HG02642 (cell line): ENCODE results near the gene PKD1L1.
"Not testable (repeated sequence)": the region's sequence is repeated elsewhere in the genome, so short reads cannot be mapped to it uniquely, and the experiment has no call there.

Source experiments
- ATAC-seq: cut with Tn5 transposase; IDR thresholded peaks from one replicate; pipeline ENCODE4 v1.9.1; 2021; ENCODE audit warnings: mild to moderate bottlenecking; ENCODE audit not compliant: unreplicated experiment, poor library complexity

The PKD1L1 gene

DNA sequence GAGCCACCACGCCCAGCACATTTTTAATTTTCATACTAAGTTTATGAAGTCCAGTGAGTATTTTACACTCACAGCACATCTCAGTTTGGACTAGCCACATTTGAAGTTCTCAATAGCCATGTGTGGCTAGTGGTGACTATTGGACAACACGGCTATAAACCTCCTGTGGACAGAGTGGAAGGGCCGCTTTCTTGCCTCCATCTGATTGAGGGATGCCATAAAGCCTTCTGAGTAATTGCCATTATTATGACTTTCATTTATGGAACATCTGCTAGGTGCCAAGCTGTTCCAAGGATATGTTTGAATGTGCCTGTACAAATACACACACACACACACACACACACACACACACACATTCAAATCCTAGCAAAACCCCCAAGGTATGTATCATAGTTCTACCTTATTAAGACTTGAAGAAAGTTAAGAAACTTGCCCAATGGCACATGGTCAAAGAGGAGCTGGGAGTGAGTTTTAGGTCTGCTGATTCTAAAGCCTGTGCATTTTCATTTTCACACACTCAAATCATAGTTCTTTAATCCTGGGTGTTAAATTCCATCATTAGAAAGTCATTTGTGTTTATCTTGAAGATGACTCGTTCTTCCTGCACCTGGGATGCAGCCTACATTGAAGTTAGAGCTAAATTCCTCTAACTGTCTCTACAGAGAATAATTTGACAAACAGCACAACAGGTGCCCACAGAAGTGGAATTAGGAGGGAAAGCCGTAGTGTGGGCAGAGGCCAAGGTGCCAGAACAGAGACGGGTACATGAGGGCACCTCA is 143.3 kb downstream of the PKD1L1 start:
- no peak for ATAC-seq

DNA sequence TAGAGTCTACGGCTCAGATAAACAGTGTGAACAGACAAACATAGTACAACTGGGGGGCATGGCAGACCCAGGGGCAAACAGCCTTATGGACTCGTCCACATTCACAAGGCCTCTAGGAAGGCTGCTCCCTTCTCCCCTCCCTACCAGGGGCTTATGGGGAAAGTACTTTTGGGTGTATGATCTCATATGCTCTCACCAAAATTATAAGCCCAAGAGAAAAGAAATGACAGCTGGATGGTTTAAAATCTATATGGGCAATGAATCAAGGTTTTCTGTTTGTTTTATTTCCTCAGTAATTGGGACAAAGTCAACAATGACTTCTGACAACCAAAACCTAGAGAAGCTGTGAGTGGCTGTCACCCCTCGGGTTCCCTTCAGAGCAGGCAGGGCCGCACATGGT is 144.4 kb downstream of the PKD1L1 start:
- ATAC-seq: no peak

DNA sequence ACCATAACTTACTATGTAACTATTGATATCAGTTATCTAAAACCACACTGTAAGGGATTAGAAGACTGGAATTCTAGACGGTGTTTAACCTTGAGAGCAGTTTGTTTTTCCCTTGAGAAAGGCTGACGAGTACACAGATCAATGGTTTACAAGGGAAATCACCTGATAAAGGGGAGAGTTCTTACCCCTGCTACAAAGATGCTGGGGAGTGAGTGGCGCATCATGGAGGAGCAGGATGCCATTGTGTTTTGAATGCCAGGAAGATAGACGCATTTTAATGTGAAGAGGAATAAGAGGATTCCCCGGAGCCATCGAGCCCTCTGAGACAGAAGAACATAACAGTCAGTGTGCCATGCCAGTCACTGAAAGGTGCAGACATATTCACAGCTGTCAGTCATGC is 145.2 kb downstream of the PKD1L1 start:
- ATAC-seq: no peak

DNA sequence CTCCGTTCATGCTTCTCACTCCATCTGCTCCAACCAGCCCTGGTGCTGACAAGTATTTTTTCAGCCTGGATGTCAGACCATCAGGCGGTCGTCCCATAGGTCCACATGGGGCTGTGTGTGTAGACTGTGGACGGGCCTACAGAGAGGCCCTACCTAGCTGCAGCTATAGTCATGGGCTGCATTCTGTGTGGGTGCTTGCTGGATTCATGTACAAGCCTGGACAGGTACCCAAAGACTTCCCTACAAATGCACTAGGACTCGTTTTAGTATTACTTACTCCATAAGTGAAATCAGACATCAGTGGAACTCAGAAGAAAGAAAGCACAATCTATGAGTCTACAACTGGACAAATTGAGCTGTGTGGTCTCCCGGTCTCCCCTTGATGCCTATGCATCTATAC is 146.8 kb downstream of the PKD1L1 start:
- no peak for ATAC-seq

DNA sequence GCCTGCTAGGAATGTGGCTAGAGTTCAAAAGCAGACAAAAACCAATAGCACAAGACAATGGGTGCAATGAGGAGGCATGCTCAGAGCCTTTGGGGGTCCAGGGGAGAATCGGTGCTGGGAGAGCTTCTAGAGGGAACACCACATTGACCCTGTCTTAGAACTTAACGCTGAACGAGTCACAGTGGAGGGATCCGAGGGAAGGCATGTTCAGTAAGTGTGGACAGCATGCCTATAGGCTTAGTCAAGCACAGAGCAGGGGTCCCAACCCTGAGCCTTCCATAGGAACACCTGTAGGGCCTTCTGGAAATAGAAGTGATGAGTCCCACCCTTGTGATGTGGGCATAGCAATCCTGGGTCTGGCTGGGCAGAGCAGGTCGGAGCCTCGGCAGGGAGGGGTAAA is 148.7 kb downstream of the PKD1L1 start:
- no peak for ATAC-seq

DNA sequence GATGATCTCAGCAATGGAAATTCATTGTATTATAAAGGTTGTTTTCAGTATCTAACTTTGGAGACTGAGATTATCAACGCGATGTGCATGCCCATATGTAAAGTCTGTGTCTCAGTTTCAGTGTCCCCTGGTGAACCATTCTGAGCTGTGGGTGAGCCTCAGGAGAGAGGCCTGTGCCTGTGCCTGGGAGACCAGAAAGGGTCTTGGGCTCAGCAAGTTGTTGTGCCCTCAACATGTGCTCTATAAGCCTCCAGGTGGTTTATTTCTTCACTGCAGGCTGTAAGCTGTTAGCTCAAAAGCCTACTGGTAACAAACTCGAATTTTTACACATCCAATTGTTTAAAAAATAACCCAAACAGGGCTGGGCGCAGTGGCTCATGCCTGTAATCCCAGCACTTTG is 151.9 kb downstream of the PKD1L1 start:
- no peak for ATAC-seq

DNA sequence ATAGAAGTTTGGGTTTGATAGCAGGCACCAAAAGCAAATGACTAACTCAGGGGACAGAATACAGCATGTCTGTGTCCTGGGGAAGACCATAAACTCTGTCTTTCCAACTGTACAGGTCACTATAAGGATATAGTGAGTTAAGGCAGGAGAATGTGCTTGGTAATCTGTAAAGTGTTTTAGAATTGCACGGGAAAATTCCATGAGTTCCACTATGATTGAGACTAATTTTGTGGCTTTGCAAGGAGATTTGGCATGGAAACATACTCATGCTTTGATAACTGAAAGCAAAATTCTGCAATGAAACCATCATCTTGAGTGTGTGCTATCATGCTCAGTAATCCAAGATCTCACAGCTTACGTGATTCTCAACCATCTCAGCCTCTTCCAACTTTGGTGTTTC is 152.6 kb downstream of the PKD1L1 start:
- no peak for ATAC-seq

DNA sequence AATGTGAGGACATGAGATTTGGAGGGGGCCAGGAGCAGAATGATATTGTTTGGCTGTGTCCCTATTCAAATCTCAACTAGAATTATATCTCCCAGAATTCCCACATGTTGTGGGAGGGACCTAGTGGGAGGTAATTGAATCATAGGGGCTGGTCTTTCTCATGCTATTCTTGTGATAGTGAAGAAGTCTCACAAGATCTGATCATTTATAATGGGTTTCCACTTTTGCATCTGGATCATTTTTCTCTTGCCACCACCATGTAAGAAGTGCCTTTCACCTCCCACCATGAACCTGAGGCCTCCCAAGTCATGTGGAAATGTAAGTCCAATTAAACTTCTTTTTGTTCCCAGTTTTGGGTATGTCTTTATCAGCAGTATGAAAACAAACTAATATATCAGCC is 153.1 kb downstream of the PKD1L1 start:
- ATAC-seq: not testable (repeated sequence)

DNA sequence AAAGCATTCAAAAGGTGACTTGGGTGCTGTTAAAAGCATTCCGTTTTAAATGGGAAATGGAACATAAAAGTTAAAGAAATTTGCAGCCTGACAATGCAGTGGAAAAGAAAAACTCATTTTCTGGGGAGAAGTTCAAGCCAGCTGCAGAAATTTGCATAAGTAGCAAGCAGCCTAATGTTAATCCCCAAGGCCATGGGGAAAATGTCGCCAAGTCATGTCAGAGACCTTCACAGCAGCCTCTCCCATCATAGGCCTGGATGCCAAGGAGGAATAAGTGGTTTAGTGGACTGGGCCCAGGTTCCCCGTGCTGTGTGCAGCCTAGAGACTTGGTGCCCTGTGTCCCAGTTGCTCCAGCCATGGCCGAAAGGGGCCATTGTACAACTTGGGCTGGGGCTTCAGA is 154.2 kb downstream of the PKD1L1 start:
- ATAC-seq: no peak

DNA sequence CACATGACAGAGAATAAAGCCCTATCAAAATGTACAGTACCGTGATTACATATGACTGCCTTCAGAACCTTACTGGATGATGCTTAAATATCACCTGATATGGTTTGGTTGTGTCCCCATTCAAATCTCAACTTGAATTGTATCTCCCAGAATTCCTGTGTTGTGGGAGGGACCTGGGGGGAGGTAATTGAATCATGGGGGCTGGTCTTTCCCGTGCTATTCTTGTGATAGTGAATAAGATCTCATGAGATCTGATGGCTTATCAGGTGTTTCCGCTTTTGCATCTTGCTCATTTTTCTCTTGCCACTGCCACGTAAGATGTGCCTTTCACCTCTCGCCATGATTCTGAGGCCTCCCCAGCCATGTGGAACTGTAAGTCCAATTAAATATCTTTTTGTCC is 155.1 kb downstream of the PKD1L1 start:
- not testable (repeated sequence) for ATAC-seq

DNA sequence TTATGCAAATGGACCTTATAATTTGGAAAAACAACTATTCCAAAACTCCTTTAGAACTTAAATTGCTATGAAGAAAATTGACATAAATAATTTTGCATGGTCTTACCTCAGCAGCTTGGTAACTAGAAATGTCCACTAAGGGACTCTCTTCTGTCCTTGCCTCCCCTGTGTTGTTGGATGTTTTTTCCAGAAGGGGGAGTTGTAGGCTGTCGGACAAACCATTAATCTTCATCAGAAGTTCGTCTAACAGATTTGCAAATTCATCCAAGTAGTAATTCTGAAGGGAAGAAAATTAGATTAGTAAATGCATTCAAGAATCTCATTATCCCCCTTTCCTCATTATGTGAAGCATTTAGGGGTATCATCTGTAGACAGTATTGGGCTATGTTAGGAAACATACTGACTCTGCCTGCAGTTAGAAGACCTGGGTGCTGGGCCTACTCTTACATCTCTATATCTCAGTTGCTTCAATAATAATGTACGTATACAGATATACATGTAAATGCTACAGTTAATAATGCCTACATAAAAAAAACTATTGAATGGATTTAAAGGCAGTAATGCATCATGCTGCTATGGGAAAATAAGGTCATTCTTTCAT is 155.6 kb downstream of the PKD1L1 start:
- ATAC-seq: no peak

DNA sequence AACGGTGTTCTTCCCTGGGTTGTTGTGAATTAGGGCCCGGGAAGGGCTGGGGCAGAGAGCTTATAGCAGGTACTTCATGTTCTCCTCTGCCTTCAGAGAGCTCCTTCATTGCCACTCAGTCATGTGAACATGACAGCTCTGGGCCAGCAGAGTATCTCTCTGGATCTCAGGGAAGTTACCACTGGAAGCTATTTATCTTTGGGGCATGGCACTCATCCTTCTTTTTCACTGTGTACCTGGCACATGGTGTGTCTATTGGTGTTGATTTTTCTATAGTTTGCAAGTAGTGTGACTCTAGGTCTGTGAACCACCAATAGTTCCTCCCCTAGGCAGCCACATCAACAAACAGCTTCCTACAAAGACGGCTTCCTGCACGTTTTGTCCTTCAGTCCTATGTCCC is 156.6 kb downstream of the PKD1L1 start:
- no peak for ATAC-seq

DNA sequence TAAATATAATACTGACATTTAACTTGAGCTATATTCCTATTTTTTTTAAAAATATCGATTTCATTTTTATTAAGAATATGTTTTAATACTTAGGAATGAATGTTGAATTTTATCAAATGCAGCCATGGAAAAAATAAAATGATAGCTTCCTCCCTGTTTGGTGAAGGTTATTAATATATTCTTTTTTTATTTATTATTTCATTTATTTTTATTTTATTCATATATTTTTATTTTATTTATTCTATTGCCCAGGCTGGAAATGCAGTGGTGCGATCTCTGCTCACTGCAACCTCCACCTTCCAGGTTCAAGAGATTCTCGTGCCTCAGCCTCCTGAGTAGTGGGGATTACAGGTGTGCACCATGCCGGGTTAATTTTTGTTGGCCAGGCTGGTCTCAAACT is 160.2 kb downstream of the PKD1L1 start:
- no peak for ATAC-seq

DNA sequence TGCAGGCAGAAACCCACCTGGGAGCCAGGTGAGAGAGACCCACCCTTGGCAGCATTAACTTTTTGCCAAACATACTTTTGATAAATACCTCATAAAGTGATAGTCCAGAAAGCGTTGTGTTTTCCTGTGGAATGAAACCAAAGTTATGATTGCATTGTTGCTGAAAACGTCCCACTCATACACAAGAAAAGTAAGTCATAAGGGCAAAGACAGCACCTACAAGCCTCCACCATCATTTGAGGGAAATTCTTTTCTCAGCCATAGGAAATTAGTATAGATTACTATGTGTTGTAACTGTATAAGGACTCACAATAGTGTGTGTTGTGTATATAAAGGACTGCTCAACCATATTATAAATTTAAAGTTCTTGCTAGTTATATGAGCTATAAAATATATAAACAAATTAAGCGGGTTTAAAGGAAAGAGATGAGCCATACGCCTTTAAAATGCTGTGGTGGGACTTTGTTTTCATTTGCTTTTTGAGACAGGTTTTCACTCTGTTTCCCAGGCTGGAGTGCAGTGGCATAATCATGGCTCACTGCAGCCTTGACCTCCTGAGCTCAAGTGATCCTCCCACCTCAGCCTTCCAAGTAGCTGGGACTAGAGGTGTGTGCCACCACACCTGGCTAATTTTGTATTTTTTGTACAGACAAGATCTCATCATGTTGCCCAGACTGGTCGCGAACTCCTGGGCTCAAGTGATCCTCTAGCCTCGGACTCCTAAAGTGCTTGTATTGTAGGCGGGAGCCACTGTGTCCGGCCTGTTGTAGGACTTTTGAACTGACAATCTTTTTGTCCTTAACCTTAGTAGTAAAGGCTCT is 160.8 kb downstream of the PKD1L1 start:
- ATAC-seq: no peak

DNA sequence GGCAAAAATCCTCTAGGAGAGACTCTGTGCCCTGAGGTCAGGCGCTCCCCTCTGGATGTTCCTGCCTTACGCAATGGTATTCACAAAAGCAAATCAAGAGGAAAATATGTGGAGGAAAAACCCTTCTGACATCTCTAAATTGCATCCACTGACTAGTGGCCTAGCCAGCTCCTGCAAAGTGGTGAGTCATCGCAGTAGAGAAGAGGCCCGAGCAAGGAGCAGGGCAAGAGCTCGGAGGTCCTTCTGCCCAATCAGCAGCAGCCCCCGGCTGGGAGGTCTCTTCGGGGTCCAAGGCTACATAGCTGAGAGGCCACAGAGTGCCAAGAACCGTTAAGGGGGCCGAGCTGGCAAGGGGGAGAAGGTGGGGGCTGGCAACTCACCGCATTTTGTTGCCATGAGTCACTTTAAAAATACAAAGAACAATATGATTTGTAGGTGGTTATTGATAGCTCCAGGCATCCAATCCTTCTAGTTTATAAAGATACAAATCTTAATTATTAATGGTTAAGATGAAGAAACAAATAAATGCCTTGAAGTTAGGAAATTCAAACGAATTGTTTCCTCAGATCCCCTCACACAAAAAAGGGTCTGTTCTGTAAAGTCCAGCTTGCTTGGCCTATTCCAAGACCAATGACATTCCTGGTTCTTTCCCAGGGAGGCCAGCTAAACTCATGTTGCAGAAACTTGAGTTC is 161.6 kb downstream of the PKD1L1 start:
- ATAC-seq: no peak

DNA sequence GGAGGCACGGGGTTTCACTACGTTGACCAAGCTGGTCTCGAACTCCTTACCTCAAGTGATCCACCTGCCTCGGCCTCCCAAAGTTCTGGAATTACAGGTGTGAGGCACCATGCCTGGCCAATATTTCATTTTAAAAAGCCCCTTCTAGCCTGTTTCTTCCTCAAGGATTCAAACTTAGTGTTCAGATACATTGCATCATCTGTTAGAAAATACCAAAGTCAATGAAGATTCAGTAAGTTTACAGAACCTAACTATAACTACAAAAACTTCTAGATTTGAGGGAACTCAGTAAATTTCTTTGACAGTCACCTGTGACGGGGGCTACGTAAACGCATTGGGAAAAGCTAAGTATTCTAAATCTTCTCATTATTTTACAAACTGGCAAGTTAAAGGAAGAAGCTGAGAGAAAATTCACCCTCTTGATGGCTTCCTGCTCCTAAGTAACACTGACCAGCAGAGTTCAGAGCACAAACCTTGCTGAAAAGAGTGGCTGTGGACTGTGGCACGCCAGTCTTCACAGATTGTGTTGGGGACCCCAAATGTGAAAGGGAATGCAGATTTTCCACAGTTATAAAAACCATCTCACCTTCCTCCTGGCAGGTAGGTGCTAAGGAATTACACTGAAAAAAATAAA is 162.2 kb downstream of the PKD1L1 start:
- no peak for ATAC-seq

DNA sequence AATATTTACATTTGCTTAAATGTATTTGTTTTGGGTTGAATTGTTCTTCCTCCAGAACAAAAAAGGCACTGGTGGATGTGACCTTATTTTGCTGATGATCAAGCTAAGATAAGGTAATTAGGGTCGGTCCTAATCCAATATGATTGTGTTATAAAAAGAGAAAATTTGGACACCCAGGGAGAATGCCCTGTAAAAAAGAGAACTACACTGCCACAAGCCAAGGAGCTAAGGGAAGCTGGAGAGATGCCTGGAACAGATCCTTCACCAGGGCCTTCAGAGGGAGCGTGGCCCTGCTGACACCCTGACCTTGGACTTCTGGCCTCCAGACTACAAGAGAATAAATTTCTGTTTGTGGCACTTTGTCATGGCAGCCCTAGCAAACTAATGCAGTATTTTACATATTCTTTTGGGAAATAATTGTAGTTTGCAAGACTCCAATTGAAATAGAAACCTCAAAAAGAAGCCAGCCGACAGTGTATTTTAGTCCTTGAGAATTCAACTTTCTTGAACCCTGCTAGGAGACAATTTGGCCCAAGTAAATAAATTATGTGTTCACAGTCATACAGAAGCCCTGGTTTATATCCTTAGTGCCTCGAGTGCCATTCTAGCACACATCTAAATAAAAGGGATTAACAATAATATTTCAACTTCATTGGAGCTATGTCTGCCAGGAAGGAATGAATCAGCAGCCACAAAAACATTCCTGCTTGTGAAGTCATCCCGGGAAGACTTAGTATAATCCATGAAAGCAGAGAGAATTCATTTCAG is 164.6 kb downstream of the PKD1L1 start:
- ATAC-seq: no peak

DNA sequence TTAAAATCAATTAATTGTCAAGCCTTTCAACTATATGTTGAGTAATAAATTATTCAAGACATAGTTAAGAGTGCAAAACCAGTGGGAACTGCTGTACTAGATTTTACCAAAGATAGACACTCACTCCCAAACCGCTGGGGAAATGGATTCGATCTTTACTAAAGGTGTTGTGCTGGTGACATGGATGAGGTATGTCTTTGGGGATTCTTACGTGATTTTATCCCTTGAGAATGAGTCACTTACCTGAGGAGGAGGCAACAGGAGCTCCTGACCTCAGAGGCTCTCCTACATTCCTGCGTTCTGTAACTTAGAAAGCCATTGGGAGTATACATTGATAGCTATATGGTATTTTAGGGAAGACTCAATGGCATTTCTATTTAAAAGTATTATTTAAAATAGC is 165.5 kb downstream of the PKD1L1 start:
- ATAC-seq: no peak

DNA sequence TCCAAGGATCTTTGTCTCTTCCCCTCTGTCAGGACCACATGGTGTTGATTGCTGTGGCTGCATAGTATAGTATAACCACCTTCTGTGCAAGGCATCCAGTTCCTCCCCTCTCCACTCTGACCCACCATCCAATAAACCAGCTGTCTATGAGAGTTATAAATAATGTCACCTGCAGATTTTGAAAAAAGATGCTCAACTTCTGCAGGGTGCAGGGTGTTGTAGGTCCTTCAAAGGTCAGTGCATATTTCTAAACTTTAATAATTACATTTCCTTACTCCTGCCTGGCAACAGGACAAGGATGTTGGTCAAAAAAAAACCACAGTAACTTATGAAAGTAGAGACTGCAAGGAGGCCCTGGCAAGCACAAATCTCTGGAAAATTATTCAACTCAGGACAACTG is 166.2 kb downstream of the PKD1L1 start:
- no peak for ATAC-seq

DNA sequence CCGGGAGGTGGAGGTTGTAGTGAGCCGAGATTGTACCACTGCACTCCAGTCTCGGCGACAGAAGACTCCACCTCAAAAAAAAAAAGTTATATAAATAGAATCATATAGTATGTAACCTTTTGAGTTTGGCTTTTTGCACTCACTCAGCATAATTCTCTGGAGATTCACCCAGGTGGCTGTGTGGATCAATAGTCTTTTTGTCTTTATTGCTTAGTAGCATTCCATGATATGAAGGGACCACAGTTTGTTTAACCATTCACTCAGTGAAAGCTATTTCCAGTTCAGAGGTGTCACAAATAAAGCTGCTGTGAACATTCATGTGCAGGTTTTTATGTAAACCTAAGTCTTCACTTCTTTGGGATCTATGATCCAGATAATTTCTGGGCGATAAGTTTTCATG is 167.7 kb downstream of the PKD1L1 start:
- no peak for ATAC-seq
